ENCODE results near the gene FSTL5.

- TF ChIP-seq CTCF (IDR thresholded peaks at IDR 0.05): no peak
- TF ChIP-seq POLR2A (IDR thresholded peaks at IDR 0.05): no peak
These were observed 802.8 kb downstream of the FSTL5 start for GRCh38 chr4:161360982-161361381.
